Astrocyte of the spinal cord (primary cell): ENCODE measurements around the gene TSPAN15.
A peak's percentile ranks its signal among the peaks of the same experiment; 100 is the strongest.

ENCODE experiments used
- DNase-seq: peaks from one replicate; pipeline ENCODE4 v3.0.0; 2011; ENCODE audit warnings: low read depth, low spot score
- H3K4me3 ChIP-seq: 2 replicates; pipeline ENCODE4 v1.5.1; 2011; ENCODE audit warnings: low read depth, mild to moderate bottlenecking, low read length, moderate library complexity
- CTCF ChIP-seq: IDR thresholded peaks from 2 replicates; pipeline ENCODE4 v1.5.1; 2012; ENCODE audit warnings: low read depth, mild to moderate bottlenecking, low read length, inconsistent platforms
- in situ Hi-C: cut with HindIII; loops from 2 replicates; pipeline ENCODE4 v1.10.0; 2017; ENCODE audit warnings: low sequenced_read_pairs

TSPAN15 gene

GRCh38 chr10:69474742-69475432, 23.6 kb downstream of the TSPAN15 start:
- in situ Hi-C loops, result no loop called here
- H3K4me3 ChIP-seq, result no peak overlapping the region
- peak; percentile 62 for DNase-seq
- no peak for TF ChIP-seq CTCF

GRCh38 chr10:69475433-69475830, 24.2 kb downstream of the TSPAN15 start:
- in situ Hi-C loops, result no loop called here
- no peak for TF ChIP-seq CTCF
- H3K4me3 ChIP-seq, result no peak overlapping the region
- DNase-seq, result no peak

- in situ Hi-C loops, result no loop called here
- no peak for TF ChIP-seq CTCF
- H3K4me3 ChIP-seq, result no peak overlapping the region
- DNase-seq, result no peak
Measured at GRCh38 chr10:69477968-69478597, 26.8 kb downstream of the TSPAN15 start.

- TF ChIP-seq CTCF, result no peak
- in situ Hi-C loops, result no loop called here
- DNase-seq, result no peak
- no peak overlapping the region for H3K4me3 ChIP-seq
Measured at GRCh38 chr10:69479240-69480067, 28.2 kb downstream of the TSPAN15 start.

GRCh38 chr10:69480068-69480412, 28.8 kb downstream of the TSPAN15 start:
- H3K4me3 ChIP-seq, result no peak overlapping the region
- DNase-seq, result no peak
- in situ Hi-C loops, result no loop called here
- no peak for TF ChIP-seq CTCF

GRCh38 chr10:69481305-69481704, 30.0 kb downstream of the TSPAN15 start:
- in situ Hi-C loops, result no loop called here
- DNase-seq, result no peak
- no peak for TF ChIP-seq CTCF
- H3K4me3 ChIP-seq, result no peak overlapping the region
